Activated CD4-positive, alpha-beta memory T cell treated with anti-CD3 and anti-CD28 coated beads for 36 hours (primary cell): ENCODE data around the gene ZNF581. TPM values are rescaled to one million over a fixed set of nuclear protein-coding genes. Genes with fewer than 3 reads are reported as not detected.

Experiments used
- CTCF ChIA-PET: fragments of 350-600 bp; sonication (Branson Sonifier 250); formaldehyde crosslinking; loops from one replicate; lab custom pipeline; 2021; ENCODE audit warnings: antibody characterized with exemption, inconsistent platforms; lab: Charles Lee
- POLR2A ChIA-PET: fragments of 350-600 bp; sonication (Branson Sonifier 250); formaldehyde crosslinking; loops from one replicate; lab custom pipeline; 2021; ENCODE audit warnings: antibody characterized with exemption; lab: Charles Lee
- DNase-seq: peaks from one replicate; pipeline ENCODE4 v3.0.0-alpha.2; 2020
- H3K27ac Mint-ChIP-seq: one replicate; pipeline ENCODE4 v1.8.0; 2021; ENCODE audit warnings: mixed read lengths
- H3K27me3 Mint-ChIP-seq: one replicate; pipeline ENCODE4 v1.8.0; 2021; ENCODE audit warnings: mixed read lengths
- H3K36me3 Mint-ChIP-seq: one replicate; pipeline ENCODE4 v1.8.0; 2021; ENCODE audit warnings: mixed read lengths
- H3K4me1 Mint-ChIP-seq: one replicate; pipeline ENCODE4 v1.8.0; 2021; ENCODE audit warnings: low read depth, mixed read lengths
- H3K4me3 Mint-ChIP-seq: one replicate; pipeline ENCODE4 v1.8.0; 2021; ENCODE audit warnings: mild to moderate bottlenecking, mixed read lengths
- H3K9me3 Mint-ChIP-seq: one replicate; pipeline ENCODE4 v1.8.0; 2021; ENCODE audit warnings: mixed read lengths
- intact Hi-C: fragments of 100-400 bp; cut with micrococcal nuclease; formaldehyde crosslinking; loops from one replicate; pipeline ENCODE4 v1.15.1; 2023
- total RNA-seq, 2 experiments: library from RNA; stranded (reverse); gene quantifications; one replicate each; pipeline ENCODE4 v1.2.3, GENCODE V29; 2021

Gene ZNF581
- total RNA-seq, 2 experiments from 2014 or later = 19.2 to 20.1 TPM

DNA sequence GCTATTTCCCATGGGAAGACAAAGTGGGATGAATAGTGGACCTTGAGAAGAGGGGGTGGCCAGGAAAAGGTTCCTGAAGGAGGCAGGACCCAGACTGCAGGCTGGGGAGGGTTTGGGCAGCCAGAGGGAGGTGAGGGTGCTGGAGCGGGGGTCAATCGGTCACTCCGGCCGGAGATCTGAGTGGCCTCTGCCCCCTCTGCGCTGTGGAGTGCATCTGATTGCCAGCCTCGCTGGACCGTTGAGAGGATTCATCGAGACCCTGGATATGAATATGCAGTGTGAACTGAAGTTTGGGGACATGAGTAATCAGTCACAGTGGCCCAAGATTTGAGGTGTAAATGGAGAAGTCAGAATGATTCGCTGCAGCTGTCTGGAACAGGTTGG, 8.1 kb upstream of the ZNF581 start:
- peak overlapping the region; percentile 99 for H3K27ac Mint-ChIP-seq
- H3K4me1 Mint-ChIP-seq = peaks cover 61% of the 10 kb centered on the region
- peaks cover 13% of the 10 kb centered on the region for H3K36me3 Mint-ChIP-seq
- H3K27me3 Mint-ChIP-seq = no peaks in the 10 kb centered on the region
- peaks cover 2% of the 10 kb centered on the region for H3K9me3 Mint-ChIP-seq
- ChIA-PET POLR2A (interaction anchor here (1.0 to 1.6 kb wide), 3 partner anchors 9 to 150 kb away, joined by 3 to 5 read pairs (median 5); partner anchors contain the start of gene NAT14), CTCF (interaction anchor here (0.6 to 5.0 kb wide), 6 partner anchors 10 to 174 kb away, joined by 3 to 26 read pairs (median 4); partner anchors contain the start of genes ISOC2, ZNF784 and ZNF865)
- peak; percentile 53 for DNase-seq
- H3K4me3 Mint-ChIP-seq = peak overlapping the region; percentile 99
- intact Hi-C loops = loop anchor here (1.0 to 2.0 kb wide), 2 partner anchors 8 to 39 kb away; partner anchors contain the start of genes EPN1 and ZNF581

DNA sequence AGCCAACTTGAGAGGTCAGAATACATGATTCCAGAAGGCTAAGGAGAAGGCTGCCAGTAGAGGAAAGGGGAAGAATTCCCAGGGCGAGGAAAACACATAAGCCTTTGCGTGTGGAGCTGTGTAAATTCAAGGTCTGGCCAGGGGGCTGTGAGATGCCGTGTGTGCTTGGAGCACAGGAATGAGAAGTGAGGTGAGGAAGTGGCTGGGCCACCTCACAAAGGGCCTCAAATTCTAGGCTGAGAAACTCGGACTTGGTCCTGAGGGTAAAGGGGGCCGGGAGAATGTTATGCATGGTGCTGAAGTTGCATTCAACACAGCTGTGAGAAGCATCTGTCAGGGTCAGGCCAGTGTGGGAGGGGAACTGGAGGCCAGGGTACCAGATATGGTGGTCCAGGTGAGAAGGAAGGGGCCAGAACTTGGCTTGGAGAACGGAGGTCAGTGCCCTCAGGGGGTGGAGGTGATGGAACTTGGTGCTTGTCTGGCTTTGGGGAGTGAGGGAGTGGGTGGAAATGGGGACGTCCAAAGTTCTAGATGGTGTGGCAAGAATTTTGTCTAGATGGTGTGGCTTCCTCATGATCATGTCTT, 7.5 kb upstream of the ZNF581 start:
- peak overlapping the region; percentile 99 for H3K4me3 Mint-ChIP-seq
- ChIA-PET POLR2A (interaction anchor here (0.5 to 1.6 kb wide), 3 partner anchors 132 to 389 kb away, joined by 3 to 8 read pairs (median 3); partner anchors contain the start of gene NAT14), CTCF (interaction anchor here (1.0 to 5.0 kb wide), 6 partner anchors 10 to 132 kb away, joined by 4 to 26 read pairs (median 6); partner anchors contain the start of genes FIZ1 and ZNF784)
- H3K27me3 Mint-ChIP-seq = no peaks in the 10 kb centered on the region
- intact Hi-C loops = loop anchor here (1.0 to 2.0 kb wide), 2 partner anchors 7 to 39 kb away; partner anchors contain the start of genes EPN1 and ZNF581
- DNase-seq = no peak
- H3K4me1 Mint-ChIP-seq = peaks cover 64% of the 10 kb centered on the region
- H3K36me3 Mint-ChIP-seq = peaks cover 13% of the 10 kb centered on the region
- peak overlapping the region; percentile 99 for H3K27ac Mint-ChIP-seq
- peaks cover 2% of the 10 kb centered on the region for H3K9me3 Mint-ChIP-seq

DNA sequence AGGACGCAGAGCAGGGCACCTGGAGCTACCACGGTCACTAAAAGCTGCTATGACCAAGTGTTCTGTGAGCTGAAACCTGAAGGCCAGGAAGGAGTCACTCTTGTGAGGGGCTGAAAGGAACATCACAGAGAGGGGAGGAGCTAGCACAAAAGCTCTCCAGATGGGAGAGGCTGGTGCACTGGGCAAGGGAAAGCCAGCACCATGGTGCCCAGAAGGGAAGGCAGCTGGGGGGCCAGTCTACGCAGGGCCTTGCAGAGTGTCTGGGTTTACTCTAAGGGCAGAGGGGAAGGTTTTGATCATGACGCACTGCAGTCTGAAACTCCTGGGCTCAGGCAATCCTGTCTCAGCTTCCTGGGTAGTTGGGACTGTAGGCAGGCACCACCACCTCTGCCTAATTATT, 6.7 kb upstream of the ZNF581 start:
- no peaks in the 10 kb centered on the region for H3K27me3 Mint-ChIP-seq
- peaks cover 2% of the 10 kb centered on the region for H3K9me3 Mint-ChIP-seq
- CTCF ChIA-PET = interaction anchor here (0.8 to 5.0 kb wide), 7 partner anchors 11 to 133 kb away, joined by 4 to 26 read pairs (median 5); partner anchors contain the start of genes FIZ1 and ZNF784
- H3K4me1 Mint-ChIP-seq = peaks cover 61% of the 10 kb centered on the region
- DNase-seq = no peak
- peak overlapping the region; percentile 99 for H3K4me3 Mint-ChIP-seq
- intact Hi-C loops = no loop called here
- H3K36me3 Mint-ChIP-seq = peaks cover 17% of the 10 kb centered on the region
- peak overlapping the region; percentile 99 for H3K27ac Mint-ChIP-seq
- POLR2A ChIA-PET = interaction anchor here (1.0 to 1.8 kb wide), 5 partner anchors 11 to 254 kb away, joined by 3 to 5 read pairs (median 4); partner anchors contain the start of genes CCDC106, NAT14 and U2AF2

- intact Hi-C loops = no loop called here
Observed at GRCh38 chr19:55637534-55637933, 5.9 kb upstream of the ZNF581 start.

DNA sequence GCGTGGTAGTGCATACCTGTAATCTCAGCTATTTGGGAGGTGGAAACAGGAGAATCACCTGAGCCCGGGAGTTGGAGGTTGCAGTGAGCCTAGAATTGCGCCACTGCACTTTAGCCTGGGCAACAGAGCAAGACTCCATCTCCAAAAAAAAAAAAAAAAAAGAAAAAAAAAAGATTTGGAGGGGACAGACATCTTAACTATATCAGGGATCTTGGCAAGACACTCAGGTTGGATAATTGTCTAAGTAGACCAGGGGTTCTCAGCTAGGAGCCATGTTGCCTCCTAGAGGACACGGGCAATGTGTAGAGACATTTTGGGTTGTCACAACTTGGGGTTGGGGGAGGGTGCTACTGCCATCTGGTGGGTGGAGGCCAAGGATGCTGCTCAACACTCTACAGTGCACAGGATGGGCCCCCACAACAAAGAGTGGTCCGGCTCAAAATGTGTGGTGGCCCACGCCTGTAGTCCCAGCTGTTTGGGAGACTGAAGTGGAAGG, 4.5 kb upstream of the ZNF581 start:
- POLR2A ChIA-PET = no interaction called here
- H3K27ac Mint-ChIP-seq = peak overlapping the region; percentile 81

More at GRCh38 chr19:55637534-55637933, 5.9 kb upstream of the ZNF581 start:
- POLR2A ChIA-PET = interaction anchor here (1.6 to 1.8 kb wide), 3 partner anchors 10 to 255 kb away, joined by 4 to 5 read pairs (median 5); partner anchors contain the start of genes CCDC106 and U2AF2
- peaks cover 54% of the 10 kb centered on the region for H3K4me1 Mint-ChIP-seq
- no peaks in the 10 kb centered on the region for H3K27me3 Mint-ChIP-seq
- CTCF ChIA-PET = interaction anchor here (0.7 to 5.0 kb wide), 9 partner anchors 12 to 133 kb away, joined by 3 to 26 read pairs (median 4); partner anchors contain the start of genes FIZ1, U2AF2 and ZNF784
- peaks cover 2% of the 10 kb centered on the region for H3K9me3 Mint-ChIP-seq
- DNase-seq = no peak
- H3K27ac Mint-ChIP-seq = peak overlapping the region; percentile 71
- H3K4me3 Mint-ChIP-seq = no peak overlapping the region
- H3K36me3 Mint-ChIP-seq = peaks cover 17% of the 10 kb centered on the region

GRCh38 chr19:55640043-55640576, 3.3 kb upstream of the ZNF581 start:
- ChIA-PET POLR2A (interaction anchor here (1.9 kb wide), 1 partner anchor 14 kb away, joined by 4 read pairs; no protein-coding TSS in a partner anchor), CTCF (interaction anchor here (0.5 to 5.0 kb wide), 6 partner anchors 14 to 125 kb away, joined by 3 to 26 read pairs (median 4); partner anchors contain the start of genes FIZ1, U2AF2 and ZNF784)
- peak; percentile 81 for DNase-seq
- H3K9me3 Mint-ChIP-seq = peaks cover 2% of the 10 kb centered on the region
- H3K36me3 Mint-ChIP-seq = peaks cover 25% of the 10 kb centered on the region
- intact Hi-C loops = loop anchor here (5.0 kb wide), 1 partner anchor 383 kb away; the partner anchor contains the start of gene PPP6R1
- no peaks in the 10 kb centered on the region for H3K27me3 Mint-ChIP-seq
- peak overlapping the region; percentile 77 for H3K4me3 Mint-ChIP-seq
- peaks cover 59% of the 10 kb centered on the region for H3K4me1 Mint-ChIP-seq
- H3K27ac Mint-ChIP-seq = peak overlapping the region; percentile 88

More for the DNA sequence above, 4.5 kb upstream of the ZNF581 start:
- peaks cover 60% of the 10 kb centered on the region for H3K4me1 Mint-ChIP-seq
- CTCF ChIA-PET = interaction anchor here (0.6 to 5.0 kb wide), 8 partner anchors 8 to 135 kb away, joined by 3 to 26 read pairs (median 4); partner anchors contain the start of genes FIZ1, U2AF2 and ZNF784
- intact Hi-C loops = no loop called here
- peaks cover 25% of the 10 kb centered on the region for H3K36me3 Mint-ChIP-seq
- peak overlapping the region; percentile 51 for H3K4me3 Mint-ChIP-seq
- peak; percentile 81 for DNase-seq
- peaks cover 2% of the 10 kb centered on the region for H3K9me3 Mint-ChIP-seq
- no peaks in the 10 kb centered on the region for H3K27me3 Mint-ChIP-seq

DNA sequence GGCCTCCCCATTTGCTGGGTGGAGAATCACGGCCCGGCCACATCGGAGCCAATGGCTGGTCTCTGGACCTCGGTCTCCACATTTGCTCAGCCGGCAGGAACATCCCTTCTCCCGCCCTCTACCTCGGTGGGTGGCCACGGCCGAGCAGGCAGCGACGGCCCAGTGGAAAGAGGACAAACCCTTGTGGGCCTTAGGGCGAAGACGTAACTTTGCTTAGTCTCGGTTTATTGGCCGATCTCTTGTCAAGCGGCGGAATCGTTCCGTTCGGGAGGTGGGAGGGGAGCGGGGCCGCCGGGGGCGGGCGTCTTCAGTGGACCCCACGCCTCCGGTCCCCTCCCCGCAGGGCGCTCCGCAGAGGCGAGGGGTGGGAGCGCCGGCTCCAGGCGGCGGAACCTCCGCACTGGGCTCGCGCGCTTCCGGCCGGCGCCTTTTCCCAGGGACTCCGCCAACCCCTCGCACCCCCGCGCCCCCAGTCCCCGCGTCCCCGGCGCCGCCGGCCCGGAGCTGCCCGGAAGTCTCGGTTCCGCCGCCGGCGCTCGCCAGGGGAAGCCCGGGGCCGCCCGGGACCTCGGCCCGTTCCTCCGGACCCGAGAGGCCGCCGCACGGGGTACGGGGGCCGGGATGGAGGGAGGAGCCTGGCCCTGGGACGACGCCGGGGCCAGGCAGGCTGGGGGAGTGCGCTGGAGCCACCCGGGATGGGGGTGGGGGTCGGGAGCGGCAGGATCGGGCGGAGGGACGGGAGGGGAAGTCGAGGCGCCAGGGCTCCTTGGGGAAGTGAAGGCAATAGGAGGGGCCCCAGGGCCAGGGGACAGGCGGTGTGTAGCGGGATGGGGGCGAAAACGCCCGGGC, 2.6 kb upstream of the ZNF581 start, which contains the start of gene ZNF580:
Gene ZNF580, plus strand, starts transcription at position 426 of the 849 bp plus-strand sequence. CDS start 1,507 bp downstream, outside the sequence.
- H3K9me3 Mint-ChIP-seq = peaks cover 2% of the 10 kb centered on the region
- DNase-seq = peak; percentile 71
- intact Hi-C loops = loop anchor here (5.0 kb wide), 1 partner anchor 384 kb away; the partner anchor contains the start of gene PPP6R1
- H3K36me3 Mint-ChIP-seq = peaks cover 28% of the 10 kb centered on the region
- peak within 1 kb of the TSS; percentile 85 for H3K4me3 Mint-ChIP-seq
- H3K4me1 Mint-ChIP-seq = peaks cover 61% of the 10 kb centered on the region
- no peaks in the 10 kb centered on the region for H3K27me3 Mint-ChIP-seq
- CTCF ChIA-PET = interaction anchor here (0.7 to 5.0 kb wide), 6 partner anchors 8 to 57 kb away, joined by 3 to 26 read pairs (median 4); partner anchors contain the start of genes FIZ1, U2AF2 and ZNF784
- peak within 1 kb of the TSS; percentile 98 for H3K27ac Mint-ChIP-seq
- POLR2A ChIA-PET = interaction anchor here (1.9 kb wide), 1 partner anchor 14 kb away, joined by 4 read pairs; no protein-coding TSS in a partner anchor

DNA sequence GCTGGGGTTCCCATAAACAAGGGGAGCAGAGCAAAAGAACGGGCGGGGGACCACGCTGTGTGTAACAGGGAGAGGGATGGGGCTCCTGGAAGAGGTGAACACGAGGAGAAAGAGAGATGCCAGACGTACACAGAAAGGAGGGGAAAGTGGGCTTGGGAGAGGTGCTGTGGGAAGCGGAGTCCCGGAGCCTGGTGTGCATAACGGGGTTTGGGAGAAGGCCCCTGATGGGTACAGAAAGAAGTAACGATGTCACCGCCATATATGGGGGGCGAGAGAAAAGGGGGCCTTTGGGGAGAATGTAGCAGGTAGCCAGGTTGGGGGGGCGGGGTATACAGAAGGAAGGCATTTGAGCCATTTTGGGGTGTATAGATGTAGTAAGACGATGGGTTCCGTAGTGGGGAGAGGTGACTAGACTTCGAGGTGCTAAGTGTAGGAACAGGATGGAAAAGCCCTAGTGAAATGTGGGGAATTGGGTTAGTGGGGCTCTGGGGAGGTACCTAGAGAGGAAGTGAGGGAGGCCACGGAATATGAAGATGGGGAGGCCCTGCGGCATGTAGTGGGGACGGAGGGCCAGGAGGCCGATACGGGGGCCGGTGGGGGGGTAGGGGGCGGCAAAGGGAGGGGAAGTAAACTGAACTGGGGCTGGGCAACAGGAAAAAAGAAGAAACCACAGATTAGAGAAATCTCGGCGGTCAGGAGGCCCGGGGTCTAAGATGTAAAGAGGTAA, 1.9 kb upstream of the ZNF581 start:
- Mint-ChIP-seq H3K27ac (peak overlapping the region; percentile 98), H3K36me3 (peaks cover 28% of the 10 kb centered on the region), H3K27me3 (no peaks in the 10 kb centered on the region), H3K4me3 (peak overlapping the region; percentile 85), H3K9me3 (peaks cover 2% of the 10 kb centered on the region), H3K4me1 (peaks cover 53% of the 10 kb centered on the region)
- CTCF ChIA-PET = interaction anchor here (0.7 to 2.0 kb wide), 4 partner anchors 9 to 13 kb away, joined by 3 to 28 read pairs (median 14); partner anchors contain the start of gene U2AF2
- intact Hi-C loops = loop anchor here (2.0 to 5.0 kb wide), 3 partner anchors 37 to 384 kb away; partner anchors contain the start of genes PPP6R1, RPL28, TMEM238 and ZNF865
- peak; percentile 38 for DNase-seq
- POLR2A ChIA-PET = interaction anchor here (1.9 to 2.6 kb wide), 3 partner anchors 8 to 15 kb away, joined by 4 to 19 read pairs (median 6); partner anchors contain the start of gene U2AF2

GRCh38 chr19:55642153-55643002, 1.1 kb upstream of the ZNF581 start:
- POLR2A ChIA-PET = interaction anchor here (0.7 to 2.6 kb wide), 5 partner anchors 9 to 388 kb away, joined by 3 to 19 read pairs (median 3); partner anchors contain the start of genes U2AF2 and ZNF865
- peak overlapping the region; percentile 98 for H3K27ac Mint-ChIP-seq
- intact Hi-C loops = loop anchor here (1.0 to 5.0 kb wide), 5 partner anchors 7 to 385 kb away; partner anchors contain the start of genes PPP6R1, RPL28, TMEM238 and ZNF865
- peaks cover 52% of the 10 kb centered on the region for H3K4me1 Mint-ChIP-seq
- peaks cover 28% of the 10 kb centered on the region for H3K36me3 Mint-ChIP-seq
- DNase-seq = peak; percentile 50
- H3K27me3 Mint-ChIP-seq = no peaks in the 10 kb centered on the region
- peak overlapping the region; percentile 85 for H3K4me3 Mint-ChIP-seq
- H3K9me3 Mint-ChIP-seq = peaks cover 2% of the 10 kb centered on the region
- CTCF ChIA-PET = interaction anchor here (1.9 to 2.0 kb wide), 3 partner anchors 10 to 12 kb away, joined by 11 to 28 read pairs (median 17); partner anchors contain the start of gene U2AF2
